SKM-1 treated with dmso at 0.1 percent for 144 hours (cell line): ENCODE results near the gene CS.
A peak's percentile ranks its signal among the peaks of the same experiment; 100 is the strongest.

Source experiments
- DNase-seq: peaks from one replicate; lab custom pipeline; 2025; ENCODE audit not compliant: unreplicated experiment; lab: John Stamatoyannopoulos, UW

Gene CS

DNA sequence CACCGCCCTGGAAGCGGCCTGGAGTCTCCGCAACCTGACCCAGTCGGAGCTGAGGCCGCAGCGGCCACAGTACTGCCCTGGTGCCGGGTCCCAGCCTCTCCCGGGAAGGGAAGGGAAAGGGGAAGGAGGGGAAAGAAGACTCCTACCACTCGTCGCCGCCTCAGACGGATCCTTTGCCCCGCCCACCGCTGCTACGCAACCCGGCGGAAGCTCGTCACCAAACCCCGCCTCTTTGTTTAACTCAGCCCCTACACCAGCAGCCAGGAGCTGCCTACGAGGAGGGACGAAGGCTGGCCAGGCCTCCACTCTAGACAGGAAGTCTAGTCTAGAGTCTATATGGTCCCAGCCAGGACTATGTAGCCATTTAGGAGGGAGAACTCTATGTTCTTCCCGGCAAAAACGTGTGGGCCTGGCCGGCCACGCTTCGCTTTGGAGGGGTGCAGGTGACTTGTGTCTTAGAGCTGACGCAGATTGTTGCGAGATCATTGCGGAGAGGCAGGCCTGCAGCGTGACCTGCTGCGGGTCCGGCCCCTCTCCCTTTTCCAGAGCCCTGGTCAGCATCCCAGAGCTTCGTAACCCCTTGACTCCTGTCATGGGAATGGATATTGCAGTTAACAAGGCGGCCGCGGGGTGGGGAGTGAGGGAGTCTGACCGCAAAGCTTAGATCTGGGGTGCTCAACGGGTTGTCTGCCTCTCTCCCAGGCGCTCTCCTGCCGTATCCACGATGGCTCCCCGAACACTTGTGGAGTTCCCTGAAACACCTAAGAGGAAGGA lies 78.2 kb downstream of the CS start, which contains the start of gene RNF41:
RNF41 (minus strand) TSS at position 166 of the 774 bp plus-strand sequence. CDS start 7,875 bp downstream, outside the sequence.
- DNase-seq: peak; percentile 73
